GM18867 (cell line): ENCODE measurements around the gene RPS17.
"Not testable (repeated sequence)": the region's sequence is repeated elsewhere in the genome, so short reads cannot be mapped to it uniquely, and the experiment has no call there.

Source experiments
- ATAC-seq: cut with Tn5 transposase; IDR thresholded peaks from one replicate; pipeline ENCODE4 v1.9.1; 2021; ENCODE audit warnings: mild to moderate bottlenecking, moderate library complexity; ENCODE audit not compliant: unreplicated experiment

RPS17 gene

GRCh38 chr15:82548700-82549099 is 8.4 kb upstream of the RPS17 start:
- ATAC-seq, result no peak

- ATAC-seq, result no peak
Measured at GRCh38 chr15:82545478-82545877, 5.2 kb upstream of the RPS17 start.

- ATAC-seq, result no peak
Measured at GRCh38 chr15:82545002-82545401, 4.7 kb upstream of the RPS17 start.

GRCh38 chr15:82544431-82544830 is 4.2 kb upstream of the RPS17 start:
- no peak for ATAC-seq

- no peak for ATAC-seq
Measured at GRCh38 chr15:82543160-82543559, 2.9 kb upstream of the RPS17 start.

- no peak for ATAC-seq
Measured at GRCh38 chr15:82540984-82541431, 751 bp upstream of the RPS17 start.

GRCh38 chr15:82539691-82540054 is 584 bp downstream of the RPS17 start:
- no peak for ATAC-seq

- no peak for ATAC-seq
Measured at GRCh38 chr15:82538961-82539690, 1.1 kb downstream of the RPS17 start.

GRCh38 chr15:82537351-82537908 is 2.8 kb downstream of the RPS17 start:
- no peak for ATAC-seq

GRCh38 chr15:82536409-82537350 is 3.6 kb downstream of the RPS17 start:
- no peak for ATAC-seq

GRCh38 chr15:82535566-82536408 is 4.5 kb downstream of the RPS17 start:
- no peak for ATAC-seq

GRCh38 chr15:82535151-82535550 is 5.1 kb downstream of the RPS17 start:
- ATAC-seq, result not testable (repeated sequence)

- ATAC-seq, result not testable (repeated sequence)
Measured at GRCh38 chr15:82534457-82534861, 5.8 kb downstream of the RPS17 start.

- ATAC-seq, result no peak
Measured at GRCh38 chr15:82533801-82534200, 6.5 kb downstream of the RPS17 start.

- ATAC-seq, result no peak
Measured at GRCh38 chr15:82532991-82533481, 7.2 kb downstream of the RPS17 start.

GRCh38 chr15:82532383-82532990 is 7.8 kb downstream of the RPS17 start:
- no peak for ATAC-seq

- ATAC-seq, result no peak
Measured at GRCh38 chr15:82531496-82532382, 8.5 kb downstream of the RPS17 start.

GRCh38 chr15:82530606-82531379 is 9.5 kb downstream of the RPS17 start:
- ATAC-seq, result peak; percentile 87
